ENCODE results near the gene MKNK1.

DNA sequence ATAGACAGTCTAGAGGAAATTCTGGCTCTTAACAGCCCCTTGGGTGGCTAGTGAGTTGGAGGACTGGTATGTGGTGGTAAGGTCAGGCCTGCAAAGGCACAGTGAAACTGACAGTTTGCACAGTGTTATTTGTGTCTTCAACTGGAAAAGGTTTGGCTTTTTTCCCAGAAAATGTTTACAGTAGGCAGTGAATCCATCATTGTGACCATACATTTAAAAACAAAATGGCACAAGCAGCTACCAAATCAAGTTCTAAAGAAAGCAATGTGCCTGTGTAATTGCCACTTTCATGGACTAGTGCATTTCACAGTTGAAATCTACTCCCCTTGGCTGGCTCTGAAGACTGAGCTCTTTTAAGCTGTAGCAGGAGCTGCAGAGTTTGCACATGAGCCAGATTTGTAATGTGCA is 39.3 kb upstream of the MKNK1 start:
- TF ChIP-seq, protein P1, sequence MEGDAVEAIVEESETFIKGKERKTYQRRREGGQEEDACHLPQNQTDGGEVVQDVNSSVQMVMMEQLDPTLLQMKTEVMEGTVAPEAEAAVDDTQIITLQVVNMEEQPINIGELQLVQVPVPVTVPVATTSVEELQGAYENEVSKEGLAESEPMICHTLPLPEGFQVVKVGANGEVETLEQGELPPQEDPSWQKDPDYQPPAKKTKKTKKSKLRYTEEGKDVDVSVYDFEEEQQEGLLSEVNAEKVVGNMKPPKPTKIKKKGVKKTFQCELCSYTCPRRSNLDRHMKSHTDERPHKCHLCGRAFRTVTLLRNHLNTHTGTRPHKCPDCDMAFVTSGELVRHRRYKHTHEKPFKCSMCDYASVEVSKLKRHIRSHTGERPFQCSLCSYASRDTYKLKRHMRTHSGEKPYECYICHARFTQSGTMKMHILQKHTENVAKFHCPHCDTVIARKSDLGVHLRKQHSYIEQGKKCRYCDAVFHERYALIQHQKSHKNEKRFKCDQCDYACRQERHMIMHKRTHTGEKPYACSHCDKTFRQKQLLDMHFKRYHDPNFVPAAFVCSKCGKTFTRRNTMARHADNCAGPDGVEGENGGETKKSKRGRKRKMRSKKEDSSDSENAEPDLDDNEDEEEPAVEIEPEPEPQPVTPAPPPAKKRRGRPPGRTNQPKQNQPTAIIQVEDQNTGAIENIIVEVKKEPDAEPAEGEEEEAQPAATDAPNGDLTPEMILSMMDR (IDR thresholded peaks at IDR 0.05; ENCODE audit: low read depth, low read length): no peak
- no peak for TF ChIP-seq POLR2A (IDR thresholded peaks at IDR 0.05; ENCODE audit: extremely low read depth, insufficient read length)
- TF ChIP-seq, protein P2, sequence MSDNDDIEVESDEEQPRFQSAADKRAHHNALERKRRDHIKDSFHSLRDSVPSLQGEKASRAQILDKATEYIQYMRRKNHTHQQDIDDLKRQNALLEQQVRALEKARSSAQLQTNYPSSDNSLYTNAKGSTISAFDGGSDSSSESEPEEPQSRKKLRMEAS (IDR thresholded peaks at IDR 0.05; ENCODE audit: low read depth, low read length): no peak
